Caco-2 (cell line): ENCODE measurements around the gene BLOC1S1. TPM values are rescaled to one million over a fixed set of nuclear protein-coding genes. Genes with fewer than 3 reads are reported as not detected.
"Not testable (repeated sequence)": the region's sequence is repeated elsewhere in the genome, so short reads cannot be mapped to it uniquely, and the experiment has no call there.

Experiments used
- BruUV-seq: library from RNA; stranded (reverse); fragments of 400-500 nt; replicated peaks from 2 replicates; lab custom pipeline; 2021; lab: Mats Ljungman, UMichigan
- CTCF ChIA-PET: fragments of 300-600 bp; sonication (Branson Sonifier 250); formaldehyde crosslinking; loops from one replicate; lab custom pipeline; 2022; ENCODE audit warnings: antibody characterized with exemption; lab: Charles Lee
- POLR2A ChIA-PET: fragments of 300-600 bp; sonication (Branson Sonifier 250); formaldehyde crosslinking; loops from one replicate; lab custom pipeline; 2022; ENCODE audit warnings: antibody characterized with exemption; lab: Charles Lee
- DNase-seq, 2 experiments: peaks; one replicate each; pipeline versions ENCODE4 v3.0.0 to v3.0.0-alpha.2; 2020 to 2022
- H3K27me3 ChIP-seq: replicated peaks from 2 replicates; pipeline ENCODE4 v1.6.0; 2011; ENCODE audit warnings: low read length; ENCODE audit not compliant: control insufficient read depth, insufficient read depth
- H3K36me3 ChIP-seq: 2 replicates; pipeline ENCODE4 v1.5.1; 2011; ENCODE audit warnings: low read length; ENCODE audit not compliant: control insufficient read depth, insufficient read depth
- H3K4me1 ChIP-seq: fragments of 250-450 bp; sonication (Bioruptor Pico); 2 replicates; pipeline ENCODE4 v1.5.1; 2020; ENCODE audit warnings: mild to moderate bottlenecking
- H3K4me3 ChIP-seq: 2 replicates; pipeline ENCODE4 v1.5.1; 2011; ENCODE audit warnings: low read depth, mild to moderate bottlenecking, control low read depth, low read length
- H3K9me3 ChIP-seq: fragments of 250-450 bp; sonication (Bioruptor Pico); 2 replicates; pipeline ENCODE4 v1.5.1; 2020; ENCODE audit warnings: mild to moderate bottlenecking, moderate library complexity
- H3K27ac Mint-ChIP-seq: one replicate; pipeline ENCODE4 v1.8.0; 2022; ENCODE audit warnings: mixed read lengths; ENCODE audit not compliant: unreplicated experiment
- H3K27me3 Mint-ChIP-seq: one replicate; pipeline ENCODE4 v1.8.0; 2022; ENCODE audit warnings: mixed read lengths; ENCODE audit not compliant: insufficient read depth, unreplicated experiment
- H3K36me3 Mint-ChIP-seq: one replicate; pipeline ENCODE4 v1.8.0; 2022; ENCODE audit warnings: mild to moderate bottlenecking, mixed read lengths; ENCODE audit not compliant: insufficient read depth, unreplicated experiment
- H3K4me1 Mint-ChIP-seq: one replicate; pipeline ENCODE4 v1.8.0; 2022; ENCODE audit warnings: low read depth, mixed read lengths; ENCODE audit not compliant: unreplicated experiment
- H3K4me3 Mint-ChIP-seq: one replicate; pipeline ENCODE4 v1.8.0; 2022; ENCODE audit warnings: mild to moderate bottlenecking, moderate library complexity, mixed read lengths; ENCODE audit not compliant: unreplicated experiment
- H3K9me3 Mint-ChIP-seq: one replicate; pipeline ENCODE4 v1.8.0; 2022; ENCODE audit warnings: mixed read lengths; ENCODE audit not compliant: unreplicated experiment
- CTCF ChIP-seq, 2 experiments: fragments of 200-600 bp in 1 of 2; IDR thresholded peaks; 1 replicate in 1 of 2; 2 replicates in 1 of 2; pipeline versions ENCODE4 v1.5.1 to v1.8.0; 2011 to 2022; ENCODE audit warnings: antibody characterized with exemption in 1 of 2, control low read depth in 1 of 2, inconsistent platforms in 1 of 2, low read depth in 1 of 2, low read length in 1 of 2, mild to moderate bottlenecking in 1 of 2, moderate library complexity in 1 of 2; ENCODE audit not compliant: insufficient read depth in 1 of 2, severe bottlenecking in 1 of 2, unreplicated experiment in 1 of 2
- intact Hi-C: fragments of 100-400 bp; cut with micrococcal nuclease; formaldehyde crosslinking; loops from one replicate; pipeline ENCODE4 v1.10.0; 2022; ENCODE audit not compliant: unreplicated experiment
- total RNA-seq: library from RNA; stranded (reverse); gene quantifications from 2 replicates; pipeline ENCODE4 v1.2.3, GENCODE V29; 2022

Gene BLOC1S1
- total RNA-seq, 1 experiment from 2014 or later, result 73.7 TPM

- peaks cover 9% of the 10 kb centered on the region for H3K4me1 Mint-ChIP-seq
- no peak for TF ChIP-seq CTCF (IDR thresholded peaks at IDR 0.05; ENCODE audit: insufficient read depth in 1 of 2, low read depth in 1 of 2, low read length in 1 of 2, severe bottlenecking in 1 of 2, unreplicated experiment in 1 of 2)
- Histone ChIP-seq H3K27me3 (no peaks in the 10 kb centered on the region), H3K36me3 (peaks cover 2% of the 10 kb centered on the region), H3K4me3 (no peak overlapping the region), H3K4me1 (peaks cover 11% of the 10 kb centered on the region), H3K9me3 (no peaks in the 10 kb centered on the region)
- DNase-seq, result no peak
- no peaks in the 10 kb centered on the region for H3K9me3 Mint-ChIP-seq
- CTCF ChIA-PET, result interaction anchor here (1.4 to 2.0 kb wide), 2 partner anchors 10 to 11 kb away, joined by 4 to 6 read pairs; no protein-coding TSS in a partner anchor
- intact Hi-C loops, result loop anchor here (10.0 kb wide), 1 partner anchor 366 kb away; the partner anchor contains the start of genes RPL41 and ZC3H10
- H3K4me3 Mint-ChIP-seq, result no peak overlapping the region
- H3K36me3 Mint-ChIP-seq, result peaks cover 33% of the 10 kb centered on the region
- POLR2A ChIA-PET, result no interaction called here
- no TSS peak for BruUV-seq
- H3K27me3 Mint-ChIP-seq, result no peaks in the 10 kb centered on the region
- no peak overlapping the region for H3K27ac Mint-ChIP-seq
These were observed 32.6 kb downstream of the BLOC1S1 start for GRCh38 chr12:55748230-55748993.

- no peaks in the 10 kb centered on the region for H3K9me3 Mint-ChIP-seq
- H3K4me3 ChIP-seq, result no peak overlapping the region
- no peaks in the 10 kb centered on the region for H3K9me3 ChIP-seq
- intact Hi-C loops, result no loop called here
- ChIA-PET CTCF (interaction anchor here (0.6 to 1.2 kb wide), 2 partner anchors 18 to 349 kb away, joined by 3 to 4 read pairs; no protein-coding TSS in a partner anchor), POLR2A (no interaction called here)
- H3K27me3 ChIP-seq, result no peaks in the 10 kb centered on the region
- H3K27ac Mint-ChIP-seq, result no peak overlapping the region
- TF ChIP-seq CTCF (IDR thresholded peaks at IDR 0.05; ENCODE audit: insufficient read depth in 1 of 2, low read depth in 1 of 2, low read length in 1 of 2, severe bottlenecking in 1 of 2, unreplicated experiment in 1 of 2), result no peak
- H3K27me3 Mint-ChIP-seq, result no peaks in the 10 kb centered on the region
- H3K4me3 Mint-ChIP-seq, result no peak overlapping the region
- no peaks in the 10 kb centered on the region for H3K4me1 ChIP-seq
- peaks cover 85% of the 10 kb centered on the region for H3K36me3 Mint-ChIP-seq
- DNase-seq, result no peak
- H3K36me3 ChIP-seq, result peaks cover 4% of the 10 kb centered on the region
- no TSS peak for BruUV-seq
- H3K4me1 Mint-ChIP-seq, result no peaks in the 10 kb centered on the region
These were observed 39.4 kb downstream of the BLOC1S1 start for GRCh38 chr12:55755246-55755645.

- H3K36me3 ChIP-seq, result peaks cover 4% of the 10 kb centered on the region
- H3K4me3 Mint-ChIP-seq, result no peak overlapping the region
- H3K9me3 ChIP-seq, result no peaks in the 10 kb centered on the region
- BruUV-seq, result no TSS peak
- POLR2A ChIA-PET, result no interaction called here
- H3K9me3 Mint-ChIP-seq, result no peaks in the 10 kb centered on the region
- DNase-seq, result no peak
- CTCF ChIA-PET, result no interaction called here
- H3K4me1 ChIP-seq, result no peaks in the 10 kb centered on the region
- no peaks in the 10 kb centered on the region for H3K4me1 Mint-ChIP-seq
- intact Hi-C loops, result no loop called here
- H3K36me3 Mint-ChIP-seq, result peaks cover 89% of the 10 kb centered on the region
- no peaks in the 10 kb centered on the region for H3K27me3 Mint-ChIP-seq
- no peak for TF ChIP-seq CTCF (IDR thresholded peaks at IDR 0.05; ENCODE audit: insufficient read depth in 1 of 2, low read depth in 1 of 2, low read length in 1 of 2, severe bottlenecking in 1 of 2, unreplicated experiment in 1 of 2)
- no peak overlapping the region for H3K27ac Mint-ChIP-seq
- no peak overlapping the region for H3K4me3 ChIP-seq
- H3K27me3 ChIP-seq, result no peaks in the 10 kb centered on the region
These were observed 41.9 kb downstream of the BLOC1S1 start for GRCh38 chr12:55757701-55758100.

GRCh38 chr12:55758575-55758974, 42.7 kb downstream of the BLOC1S1 start:
- BruUV-seq, H3K9me3 Mint-ChIP-seq, H3K27me3 ChIP-seq, H3K4me3 Mint-ChIP-seq, intact Hi-C loops, H3K27ac Mint-ChIP-seq, H3K27me3 Mint-ChIP-seq, H3K4me1 ChIP-seq, DNase-seq, H3K4me1 Mint-ChIP-seq, H3K4me3 ChIP-seq, POLR2A ChIA-PET, H3K9me3 ChIP-seq, H3K36me3 ChIP-seq, CTCF ChIA-PET: not testable (repeated sequence)
- H3K36me3 Mint-ChIP-seq, result peaks cover 80% of the 10 kb centered on the region
